Esophagus (tissue), 2 donors: Measurements from ENCODE around the gene TOR1A. TPM values are rescaled to one million over a fixed set of nuclear protein-coding genes. Genes with fewer than 3 reads are reported as not detected.
A peak's percentile ranks its signal among the peaks of the same experiment; 100 is the strongest.
"Not testable (repeated sequence)": the region's sequence is repeated elsewhere in the genome, so short reads cannot be mapped to it uniquely, and the experiment has no call there.

Source experiments
- H3K27ac ChIP-seq, 2 donors: one replicate each; pipeline ENCODE4 v1.5.1; 2013; ENCODE audit warnings: low read depth in 2 of 2, mild to moderate bottlenecking in 2 of 2, inconsistent platforms in 1 of 2, low read length in 1 of 2, moderate library complexity in 1 of 2
- H3K27me3 ChIP-seq, 2 donors: one replicate each; pipeline ENCODE4 v1.6.1; 2013; ENCODE audit warnings: low read length in 2 of 2, control low read depth in 1 of 2, mild to moderate bottlenecking in 1 of 2; ENCODE audit not compliant: insufficient read depth in 2 of 2, control insufficient read depth in 1 of 2
- H3K36me3 ChIP-seq, 2 donors: one replicate each; pipeline ENCODE4 v1.6.1; 2013; ENCODE audit warnings: low read length in 1 of 2; ENCODE audit not compliant: control insufficient read depth in 2 of 2, insufficient read depth in 2 of 2
- H3K4me1 ChIP-seq, 2 donors: one replicate each; pipeline ENCODE4 v1.6.1; 2013; ENCODE audit warnings: low read length in 1 of 2; ENCODE audit not compliant: control insufficient read depth in 2 of 2, insufficient read depth in 2 of 2
- H3K4me3 ChIP-seq, 2 donors: one replicate each; pipeline ENCODE4 v1.5.1; 2013; ENCODE audit warnings: low read length in 2 of 2, mild to moderate bottlenecking in 2 of 2, low read depth in 1 of 2, moderate library complexity in 1 of 2
- H3K9me3 ChIP-seq, 2 donors: one replicate each; pipeline ENCODE4 v1.6.1; 2013; ENCODE audit warnings: mild to moderate bottlenecking in 2 of 2, low read depth in 1 of 2, low read length in 1 of 2, moderate library complexity in 1 of 2; ENCODE audit not compliant: control insufficient read depth in 2 of 2, insufficient read depth in 1 of 2
- WGBS, 2 donors: extraction: QIAGEN DNeasy Blood & Tissue Kit; methylation state at CpG; one replicate each; pipeline ENCODE4 v1.1.7; 2013; 5-methylcytosine and 5-hydroxymethylcytosine counted together
- polyA plus RNA-seq, 2 donors: library from polyadenylated mRNA; stranded (reverse); fragments of 200-250 nt; gene quantifications; one replicate each; pipeline ENCODE4 v1.2.3, GENCODE V29; 2013
- donor health status: healthy with polysubstance abuse.
- donor health status: Bipolar disorder and iron deficiency.

Gene TOR1A
- polyA plus RNA-seq, 2 donors = 9.8 to 15.8 TPM

DNA sequence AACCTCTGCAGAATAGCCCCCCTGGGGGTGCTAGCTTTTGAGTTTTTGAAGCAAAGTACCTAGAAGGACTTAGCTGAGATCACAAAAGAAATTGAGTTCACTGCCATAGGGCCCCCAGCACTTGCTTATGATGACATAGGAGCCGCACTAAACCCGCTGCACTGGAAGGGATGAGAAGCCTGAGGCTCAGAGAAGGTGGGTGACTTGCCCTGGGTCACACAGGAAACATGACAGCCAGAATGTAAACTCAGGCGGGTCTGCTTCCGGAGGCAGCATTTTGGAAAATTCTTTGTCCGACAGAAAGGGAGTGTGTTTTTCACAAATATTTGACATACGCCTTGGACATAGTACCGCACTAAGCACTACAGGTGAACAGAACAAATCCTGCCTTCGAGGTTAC lies 29.4 kb downstream of the TOR1A start:
- 79 to 82% methylated on average over 8 of the region's 8 CpGs for WGBS, 2 donors

DNA sequence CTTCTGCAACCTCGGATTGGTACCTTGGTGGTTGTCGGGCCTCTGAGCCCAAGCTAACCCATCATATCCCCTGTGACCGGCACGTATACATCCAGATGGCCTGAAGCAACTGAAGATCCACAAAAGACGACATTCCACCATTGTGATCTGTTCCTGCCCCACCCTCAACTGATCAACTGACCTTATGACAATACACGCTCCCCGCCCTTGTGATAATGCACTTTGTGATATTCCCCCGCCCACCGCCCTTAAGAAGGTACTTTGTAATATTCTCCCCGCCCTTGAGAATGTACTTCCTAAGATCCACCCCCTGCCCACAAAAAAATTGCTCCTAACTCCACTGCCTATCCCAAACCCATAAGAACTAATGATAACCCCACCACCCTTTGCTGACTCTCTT lies 37.5 kb downstream of the TOR1A start:
- H3K9me3 ChIP-seq = no peaks in the 10 kb centered on the region
- no peak overlapping the region for H3K27ac ChIP-seq
- no peaks in the 10 kb centered on the region for H3K27me3 ChIP-seq
- no peaks in the 10 kb centered on the region for H3K4me1 ChIP-seq
- 80 to 81% methylated on average over 10 of the region's 10 CpGs for WGBS, 2 donors
- H3K4me3 ChIP-seq = no peak overlapping the region
- H3K36me3 ChIP-seq = no peaks in the 10 kb centered on the region

More for the DNA sequence above, 29.4 kb downstream of the TOR1A start:
- Histone ChIP-seq H3K9me3 (no peaks in the 10 kb centered on the region), H3K4me1 (no peaks in the 10 kb centered on the region), H3K4me3 (no peak overlapping the region), H3K27ac (no peak overlapping the region), H3K27me3 (no peaks in the 10 kb centered on the region), H3K36me3 (no peaks in the 10 kb centered on the region)

DNA sequence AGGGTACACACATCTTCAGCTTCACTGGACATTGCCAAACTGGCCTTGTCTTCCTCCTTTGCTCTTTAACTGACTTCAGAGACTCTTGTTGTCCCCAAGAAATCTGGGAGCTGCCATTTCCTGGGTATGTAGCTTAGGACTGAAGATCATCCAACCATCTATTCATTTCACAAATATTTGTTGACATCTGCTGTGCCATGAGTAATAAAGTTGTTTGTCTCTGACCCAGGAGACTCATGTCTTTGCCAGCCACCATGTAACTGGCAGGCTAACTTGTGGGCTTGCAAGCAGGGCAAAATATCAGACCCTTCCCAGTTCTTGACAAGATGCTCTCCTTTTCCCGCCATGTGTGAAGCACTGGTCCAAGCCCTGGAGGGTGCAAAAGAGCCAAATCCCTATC lies 38.1 kb downstream of the TOR1A start:
- no peaks in the 10 kb centered on the region for H3K36me3 ChIP-seq
- no peaks in the 10 kb centered on the region for H3K27me3 ChIP-seq
- WGBS, 2 donors = 86 to 91% methylated on average over 1 of the region's 1 CpG
- H3K4me1 ChIP-seq = no peaks in the 10 kb centered on the region
- H3K27ac ChIP-seq = no peak overlapping the region
- no peaks in the 10 kb centered on the region for H3K9me3 ChIP-seq
- no peak overlapping the region for H3K4me3 ChIP-seq

DNA sequence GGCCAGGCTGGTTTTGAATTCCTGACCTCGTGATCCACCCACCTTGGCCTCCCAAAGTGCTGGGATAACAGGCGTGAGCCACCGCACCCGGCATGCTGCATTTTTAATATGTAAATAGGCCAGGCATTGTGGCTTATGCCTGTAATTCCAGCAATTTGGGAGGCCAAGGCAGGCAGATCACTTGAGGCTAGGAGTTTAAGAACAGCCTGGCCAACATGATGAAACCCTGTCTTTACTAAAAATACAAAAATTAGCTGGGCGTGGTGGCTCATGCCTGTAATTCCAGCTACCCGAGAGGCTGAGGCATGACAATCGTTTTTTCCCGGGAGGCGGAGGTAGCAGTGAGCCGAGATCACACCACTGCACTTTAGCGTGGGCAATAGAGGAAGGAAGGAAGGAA lies 39.0 kb downstream of the TOR1A start:
- not testable (repeated sequence) for H3K9me3 ChIP-seq, H3K4me3 ChIP-seq, H3K27me3 ChIP-seq, H3K27ac ChIP-seq, H3K4me1 ChIP-seq, H3K36me3 ChIP-seq
- WGBS, 2 donors = 66 to 74% methylated on average over 11 of the region's 11 CpGs

DNA sequence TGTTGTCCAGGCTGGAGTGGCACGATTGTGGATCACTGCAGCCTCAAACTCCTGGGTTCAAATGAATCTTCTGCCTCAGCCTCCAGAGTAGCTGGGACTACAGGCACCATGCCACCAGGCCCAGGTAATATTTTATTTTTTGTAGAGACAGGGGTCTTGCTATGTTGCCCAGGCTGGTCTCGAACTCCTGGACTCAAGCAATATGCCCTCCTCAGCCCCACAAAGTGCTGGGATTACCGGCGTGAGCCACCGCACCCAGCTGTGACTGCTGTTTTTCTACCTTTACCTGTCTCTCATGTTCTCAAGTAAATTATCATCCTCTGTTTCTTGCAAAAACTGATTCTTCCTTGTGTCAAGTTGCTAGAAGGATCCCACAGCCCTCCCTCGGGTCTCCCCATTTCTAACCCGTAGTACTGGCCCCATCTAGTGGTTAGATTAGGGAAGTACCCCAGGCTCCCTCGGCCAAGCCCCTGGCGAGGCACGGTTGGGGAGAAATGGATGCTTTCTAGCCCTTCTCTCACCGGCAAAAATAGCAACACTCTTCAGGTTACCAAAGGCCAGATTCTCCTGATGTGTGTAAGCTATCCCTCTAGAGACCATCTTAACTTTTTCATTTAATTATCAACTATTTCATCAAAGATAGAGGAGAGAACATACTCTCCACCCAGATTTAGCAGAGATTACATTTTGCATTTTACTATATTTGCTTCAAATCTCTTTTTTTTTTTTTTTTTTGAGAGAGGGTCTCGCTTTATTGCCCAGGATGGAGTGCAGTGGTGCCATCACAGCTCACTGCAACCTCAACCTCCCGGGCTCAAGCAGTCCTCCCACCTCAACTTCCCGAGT lies 40.2 kb downstream of the TOR1A start:
- WGBS, 2 donors = 33 to 34% methylated on average over 14 of the region's 14 CpGs
- H3K27ac ChIP-seq = no peak overlapping the region
- H3K4me1 ChIP-seq = no peaks in the 10 kb centered on the region
- no peaks in the 10 kb centered on the region for H3K9me3 ChIP-seq
- H3K27me3 ChIP-seq = no peaks in the 10 kb centered on the region
- no peak overlapping the region for H3K4me3 ChIP-seq
- no peaks in the 10 kb centered on the region for H3K36me3 ChIP-seq

DNA sequence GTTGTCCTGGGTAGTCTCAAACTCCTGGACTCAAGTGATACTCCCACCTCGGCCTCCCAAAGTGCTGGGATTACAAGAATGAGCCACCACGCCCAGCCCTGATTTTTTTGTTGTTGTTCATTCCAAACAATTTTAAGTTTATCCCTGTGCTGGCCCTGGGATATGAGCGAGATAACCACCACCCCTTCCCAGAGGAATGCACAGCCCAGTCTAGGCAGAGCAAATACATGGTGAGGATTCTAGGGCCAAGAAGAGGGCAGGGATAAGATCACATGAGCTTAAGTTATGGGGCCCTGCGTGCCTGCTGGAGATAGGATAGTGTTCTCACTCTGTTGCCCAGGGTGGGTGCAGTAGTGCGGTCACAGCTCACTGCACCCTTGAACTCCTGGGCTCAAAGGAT lies 42.0 kb downstream of the TOR1A start:
- Histone ChIP-seq H3K27ac (no peak overlapping the region), H3K4me1 (peaks cover 0 to under 1% of the 10 kb centered on the region in 2 donors), H3K9me3 (no peaks in the 10 kb centered on the region), H3K4me3 (no peak overlapping the region), H3K27me3 (no peaks in the 10 kb centered on the region), H3K36me3 (no peaks in the 10 kb centered on the region)
- 65 to 72% methylated on average over 5 of the region's 5 CpGs for WGBS, 2 donors

DNA sequence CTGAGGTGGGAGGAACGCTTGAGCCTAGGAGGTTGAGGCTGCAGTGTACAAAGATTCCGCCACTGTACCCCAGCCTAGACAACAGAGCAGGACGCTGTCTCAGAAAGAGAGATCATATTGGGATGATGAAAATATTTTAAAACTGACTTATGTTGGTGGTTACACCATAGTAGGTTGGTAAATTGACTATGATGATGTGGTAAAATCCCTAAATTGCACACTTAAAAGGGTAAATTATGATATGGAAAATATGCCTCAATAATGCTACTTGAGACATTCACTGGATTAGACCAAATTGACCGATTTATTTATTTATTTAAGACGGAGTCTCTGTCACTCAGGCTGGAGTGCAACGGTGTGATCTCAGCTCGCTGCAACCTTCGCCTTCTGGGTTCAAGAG lies 42.8 kb downstream of the TOR1A start:
- H3K27ac ChIP-seq = no peak overlapping the region
- H3K36me3 ChIP-seq = no peaks in the 10 kb centered on the region
- no peak overlapping the region for H3K4me3 ChIP-seq
- H3K27me3 ChIP-seq = no peaks in the 10 kb centered on the region
- WGBS, 2 donors = 79 to 82% methylated on average over 8 of the region's 8 CpGs
- H3K4me1 ChIP-seq = peaks cover 0 to 5% of the 10 kb centered on the region in 2 donors
- H3K9me3 ChIP-seq = no peaks in the 10 kb centered on the region

DNA sequence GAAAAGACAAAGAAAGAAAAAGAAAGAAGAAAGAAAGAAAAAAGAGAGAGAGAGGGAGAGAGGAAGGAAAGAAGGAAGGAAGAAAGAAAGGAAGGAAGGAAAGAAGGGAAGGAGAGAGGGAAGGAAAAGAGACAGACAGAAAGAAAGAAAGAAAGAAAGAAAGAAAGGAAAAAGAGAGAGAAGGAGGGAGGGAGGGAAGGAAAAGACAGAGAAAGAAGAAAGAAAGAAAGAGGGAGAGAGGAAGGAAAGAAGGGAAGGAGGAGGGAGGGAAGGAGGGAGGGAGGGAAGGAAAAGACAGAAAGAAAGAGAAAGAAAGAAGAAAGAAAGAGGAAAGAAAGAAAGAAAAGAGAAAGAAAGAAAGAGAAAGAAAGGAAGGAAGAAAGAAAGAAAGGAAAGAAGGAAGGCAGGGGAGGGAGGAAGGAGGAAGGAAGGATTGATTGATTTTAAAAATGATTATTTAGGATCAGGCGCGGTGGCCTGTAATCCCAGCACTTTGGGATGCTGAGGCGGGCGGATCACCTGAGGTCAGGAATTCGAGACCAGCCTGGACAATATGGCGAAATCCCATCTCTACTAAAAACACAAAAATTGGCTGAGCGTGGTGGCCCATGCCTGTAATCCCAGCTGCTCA lies 44.3 kb downstream of the TOR1A start:
- Histone ChIP-seq H3K27me3 (no peaks in the 10 kb centered on the region), H3K9me3 (no peaks in the 10 kb centered on the region), H3K27ac (no peak overlapping the region), H3K4me3 (no peak overlapping the region), H3K36me3 (no peaks in the 10 kb centered on the region), H3K4me1 (peaks cover 2 to 5% of the 10 kb centered on the region in 2 donors)
- 93% methylated on average over 6 to 7 of the region's 7 CpGs for whole genome bisulfite sequencing, 2 donors

DNA sequence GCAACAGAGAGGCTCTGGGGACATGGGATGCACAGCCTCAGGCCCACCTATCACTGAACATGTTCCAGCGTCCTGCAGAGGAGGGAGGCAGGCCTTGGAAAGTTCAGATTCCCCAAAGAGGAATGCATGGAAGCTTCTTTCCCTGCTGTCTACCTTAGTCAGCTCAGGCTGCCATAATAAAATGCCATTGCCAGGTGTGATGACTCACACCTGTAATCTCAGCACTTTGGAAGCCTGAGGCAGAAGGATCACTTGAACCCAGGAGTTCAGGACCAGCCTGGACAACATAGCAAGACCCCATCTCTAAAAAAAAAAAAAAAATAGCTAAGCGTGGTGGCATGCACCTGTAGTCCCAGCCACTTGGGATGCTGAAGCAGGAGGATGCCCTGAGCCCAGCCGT lies 45.5 kb downstream of the TOR1A start:
- no peaks in the 10 kb centered on the region for H3K27me3 ChIP-seq
- no peaks in the 10 kb centered on the region for H3K9me3 ChIP-seq
- no peak overlapping the region for H3K4me3 ChIP-seq
- WGBS, 2 donors = 83 to 90% methylated on average over 3 of the region's 3 CpGs
- peaks cover 5 to 7% of the 10 kb centered on the region in 2 donors for H3K4me1 ChIP-seq
- H3K36me3 ChIP-seq = no peaks in the 10 kb centered on the region
- H3K27ac ChIP-seq = no peak overlapping the region

DNA sequence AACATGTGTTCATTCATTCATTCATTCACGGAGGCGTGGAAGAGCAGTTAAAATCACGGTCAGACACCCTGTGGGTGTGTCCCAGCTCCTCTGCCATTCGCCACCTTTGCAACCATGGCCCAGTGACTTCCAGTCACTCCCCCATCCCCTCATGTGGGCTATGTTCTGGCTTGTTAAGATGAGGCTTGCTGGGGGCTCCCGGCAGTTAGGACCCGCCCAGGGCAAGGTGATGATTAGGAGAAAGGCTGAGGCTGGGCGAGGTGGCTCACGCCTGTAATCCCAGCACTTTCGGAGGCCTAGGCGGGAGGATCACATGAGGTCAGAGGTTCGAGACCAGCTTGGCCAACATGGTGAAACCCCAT lies 46.2 kb downstream of the TOR1A start:
- no peak overlapping the region for H3K4me3 ChIP-seq
- H3K27ac ChIP-seq = peak overlapping the region; percentile 17 to 33
- H3K27me3 ChIP-seq = no peaks in the 10 kb centered on the region
- WGBS, 2 donors = 50 to 58% methylated on average over 11 of the region's 11 CpGs
- no peaks in the 10 kb centered on the region for H3K36me3 ChIP-seq
- no peaks in the 10 kb centered on the region for H3K9me3 ChIP-seq
- H3K4me1 ChIP-seq = peaks cover 5 to 7% of the 10 kb centered on the region in 2 donors
